Measurements from ENCODE around the gene TPRG1.

Gene TPRG1

DNA sequence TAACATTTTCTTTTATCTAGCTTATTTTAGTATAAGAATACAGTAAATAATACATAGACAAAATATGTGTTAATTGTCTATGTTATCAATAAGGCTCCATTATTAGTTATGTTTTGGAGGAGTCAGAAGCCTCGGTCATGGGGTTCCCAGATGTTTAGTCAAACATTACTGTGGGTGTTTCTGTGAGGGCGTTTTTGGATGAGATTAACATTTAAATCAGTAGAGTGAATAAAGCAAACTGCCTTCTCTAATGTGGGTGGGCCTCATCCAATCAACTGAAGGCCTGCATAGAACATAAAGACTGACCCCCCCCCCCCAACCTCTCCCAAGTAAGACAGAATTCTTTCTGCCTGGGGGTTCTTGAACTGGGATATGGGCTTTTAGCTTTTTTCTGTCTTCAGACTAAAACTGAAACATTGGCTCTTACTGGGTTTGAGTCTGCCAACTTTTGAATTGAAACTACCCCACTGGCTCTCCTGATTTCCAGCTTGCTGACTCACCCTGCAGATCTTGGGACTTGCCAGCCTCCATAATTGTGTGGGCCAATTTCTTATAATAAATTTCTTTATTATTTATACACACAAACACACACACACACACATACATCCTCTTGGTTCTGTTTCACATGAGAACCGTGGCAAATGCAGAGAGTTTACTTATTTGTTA lies 192.0 kb downstream of the TPRG1 start:
- no peak for TF ChIP-seq GATA1 (IDR thresholded peaks at IDR 0.05; ENCODE audit: low read depth, low read length)
- no peak for TF ChIP-seq POLR2A (IDR thresholded peaks at IDR 0.05; ENCODE audit: low read length)
- DNase-seq: no peak

DNA sequence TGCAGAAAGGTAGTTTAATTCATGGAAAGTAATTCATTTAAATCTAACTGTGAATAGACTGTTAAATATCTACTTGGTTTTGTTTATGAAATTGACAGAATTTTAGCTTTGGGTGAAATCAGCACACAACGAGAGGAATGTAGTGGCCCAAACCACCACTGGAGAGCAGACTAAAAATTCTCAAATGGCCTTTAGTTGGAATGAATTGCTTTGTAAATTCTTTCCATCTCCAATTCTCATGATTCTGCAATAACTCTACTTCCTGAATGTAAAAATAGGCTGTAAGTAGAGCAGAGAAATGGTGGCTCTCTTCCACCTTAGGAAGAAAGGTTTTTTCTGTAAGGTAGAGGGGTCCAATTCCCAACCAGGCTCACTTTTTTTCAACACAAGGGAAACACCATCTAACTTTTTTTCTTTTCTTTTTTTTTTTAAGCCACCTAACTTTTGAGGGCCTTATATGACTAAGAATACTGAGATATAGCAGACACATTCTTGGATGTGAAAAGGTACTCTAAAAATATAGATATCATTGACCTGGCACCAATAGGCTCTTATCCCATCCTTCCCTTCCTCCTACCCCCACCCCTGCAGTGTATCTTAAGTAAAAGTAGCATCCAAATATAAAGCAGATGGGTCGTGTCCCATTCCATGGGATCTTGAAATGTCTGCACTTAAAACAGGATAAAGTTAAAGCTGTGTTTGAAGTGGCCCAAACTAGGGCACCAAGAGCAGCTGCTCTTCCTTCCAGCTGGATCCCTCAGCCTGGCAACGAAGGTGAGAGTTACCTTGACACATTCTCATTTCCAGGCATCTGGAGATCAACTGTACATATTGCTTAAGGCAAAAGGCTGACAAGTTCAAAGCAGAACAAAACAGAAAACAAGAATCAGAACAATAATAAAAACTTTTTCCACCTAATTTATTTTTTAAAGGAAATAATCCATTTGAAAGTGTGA lies 194.1 kb downstream of the TPRG1 start:
- TF ChIP-seq POLR2A (IDR thresholded peaks at IDR 0.05; ENCODE audit: low read length) (no peak), GATA1 (IDR thresholded peaks at IDR 0.05; ENCODE audit: low read depth, low read length) (no peak)
- DNase-seq: no peak

DNA sequence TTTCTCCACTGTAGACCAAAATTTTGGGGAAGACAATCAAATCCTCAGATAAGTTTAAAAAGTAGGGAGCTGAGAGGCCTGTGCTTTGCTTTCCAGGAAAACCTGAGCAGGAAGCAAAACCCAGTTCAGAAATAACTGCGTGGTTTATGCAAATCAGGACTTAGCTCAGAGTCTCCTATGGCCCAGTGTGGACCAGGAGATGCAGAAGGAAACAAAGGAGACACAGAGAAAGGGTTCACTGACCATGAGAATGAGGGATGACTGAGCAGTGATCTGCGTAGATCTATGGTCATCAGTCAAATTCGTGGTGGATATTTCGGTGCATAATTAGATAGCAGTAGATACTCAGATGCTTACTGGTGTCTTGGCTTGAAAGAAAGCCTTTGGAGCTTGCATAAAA lies 196.6 kb downstream of the TPRG1 start:
- TF ChIP-seq GATA1 (IDR thresholded peaks at IDR 0.05; ENCODE audit: low read depth, low read length): no peak
- no peak for TF ChIP-seq POLR2A (IDR thresholded peaks at IDR 0.05; ENCODE audit: low read length)
- no peak for DNase-seq

DNA sequence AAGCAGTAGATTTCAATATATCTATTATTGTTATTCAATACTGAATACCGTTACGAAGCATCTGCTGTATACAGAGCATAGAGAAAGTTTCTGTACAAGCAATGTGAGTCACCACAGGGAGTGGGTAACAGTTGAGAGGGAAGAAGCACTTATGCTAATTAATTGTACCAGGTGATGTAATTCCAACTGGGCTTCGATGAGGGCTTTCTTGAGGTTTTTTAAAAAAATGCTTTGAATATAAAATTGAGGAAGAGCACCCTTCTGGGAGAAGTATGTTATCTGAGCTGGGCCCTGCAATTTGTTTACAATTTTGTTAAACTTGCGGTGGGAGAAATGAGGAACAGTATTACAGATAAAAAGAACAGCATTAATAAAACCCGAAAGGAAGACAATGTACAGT lies 197.9 kb downstream of the TPRG1 start:
- no peak for DNase-seq
- no peak for TF ChIP-seq POLR2A (IDR thresholded peaks at IDR 0.05; ENCODE audit: low read length)
- no peak for TF ChIP-seq GATA1 (IDR thresholded peaks at IDR 0.05; ENCODE audit: low read depth, low read length)

DNA sequence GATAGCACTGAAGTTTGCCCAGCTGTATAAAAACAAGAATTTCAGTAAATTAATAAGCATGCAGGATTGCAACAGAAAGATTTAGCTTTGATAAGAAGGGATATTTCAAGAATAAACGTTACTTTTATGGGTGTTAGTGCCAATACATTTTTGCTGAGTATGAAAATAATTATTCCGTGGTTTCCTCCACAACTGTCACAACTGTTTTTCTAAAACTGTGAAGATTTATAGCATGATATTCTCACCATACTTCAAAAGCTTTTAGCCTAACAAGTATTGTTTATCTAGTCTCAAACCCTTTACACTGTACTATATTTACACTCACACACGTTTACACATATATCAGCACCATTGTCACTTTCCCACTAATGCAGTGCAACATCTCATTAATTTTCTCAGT lies 200.5 kb downstream of the TPRG1 start:
- TF ChIP-seq GATA1 (IDR thresholded peaks at IDR 0.05; ENCODE audit: low read depth, low read length): no peak
- TF ChIP-seq POLR2A (IDR thresholded peaks at IDR 0.05; ENCODE audit: low read length): no peak
- no peak for DNase-seq

Data from erythroblast (primary cell).